Fibroblast of lung (primary cell): ENCODE results near the gene PACC1.

Experiments used
- CTCF ChIP-seq, 2 donors: IDR thresholded peaks in 1 of 2; conservative IDR thresholded peaks in 1 of 2; 1 replicate in 1 of 2; 2 replicates in 1 of 2; pipeline ENCODE4 v1.5.1; 2011 to 2012; ENCODE audit warnings: low read length in 2 of 2, control low read depth in 1 of 2, inconsistent platforms in 1 of 2, low read depth in 1 of 2, mild to moderate bottlenecking in 1 of 2
- EZH2 ChIP-seq: IDR thresholded peaks from 2 replicates; pipeline ENCODE4 v1.5.1; 2012; ENCODE audit warnings: low read length, control low read depth, mild to moderate bottlenecking; ENCODE audit errors: missing control alignments

GRCh38 chr1:212442408-212442807 is 27.7 kb upstream of the PACC1 start:
- TF ChIP-seq CTCF (conservative IDR thresholded peaks at IDR 0.05 in 1 of 2, IDR thresholded peaks at IDR 0.05 in 1 of 2; ENCODE audit: low read depth in 1 of 2, low read length in 2 of 2) = no peak
- TF ChIP-seq EZH2 = no peak
